ENCODE measurements around the gene RFXANK. TPM values are rescaled to one million over a fixed set of nuclear protein-coding genes. Genes with fewer than 3 reads are reported as not detected.
A peak's percentile ranks its signal among the peaks of the same experiment; 100 is the strongest.

The RFXANK gene
- total and polyA plus RNA-seq, 9 of the 15 experiments (the other 6 are each of a cell fraction or from before 2014, with no cell fraction given): 68.6 to 181 (median 150) TPM

DNA sequence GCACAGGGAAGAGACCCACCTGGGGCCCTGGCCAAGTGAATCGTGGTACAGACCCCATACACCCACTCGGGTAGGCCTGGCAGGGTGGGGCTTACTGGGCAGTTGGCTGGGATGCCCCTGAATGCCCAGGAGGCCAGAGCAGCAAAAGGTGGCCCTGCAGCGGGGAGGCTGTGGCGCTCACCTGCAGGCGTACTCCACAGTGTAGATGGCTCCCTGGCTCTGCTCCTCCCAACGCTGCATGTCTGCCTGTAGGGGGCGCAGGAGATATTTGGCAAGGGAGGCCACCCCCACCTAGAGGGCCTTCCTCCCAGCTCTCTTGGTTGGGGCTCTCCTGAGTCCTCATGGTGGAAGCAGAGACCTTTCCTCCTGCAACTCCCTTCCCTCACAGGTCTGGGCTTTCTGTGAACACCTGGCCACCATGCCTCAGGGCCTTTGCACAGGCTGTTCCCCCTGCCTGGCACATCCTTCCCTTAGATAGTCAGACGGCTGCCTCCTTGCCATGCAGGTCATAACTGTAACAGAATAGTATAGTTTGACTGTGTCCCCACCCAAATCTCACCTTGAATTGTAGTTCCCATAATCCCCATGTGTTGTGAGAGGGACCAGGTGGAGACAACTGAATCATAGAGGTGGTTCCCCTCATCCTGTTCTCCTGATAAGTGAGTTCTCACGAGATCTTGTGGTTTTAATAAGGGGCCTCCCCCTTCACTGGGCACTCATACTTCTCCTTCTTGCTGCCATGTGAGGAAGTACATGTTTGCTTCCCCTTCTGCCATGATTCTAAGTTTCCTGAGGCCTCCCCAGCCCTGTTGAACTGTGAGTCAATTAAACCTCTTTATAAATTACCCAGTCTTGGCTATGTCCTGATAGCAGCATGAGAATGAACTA is 6.0 kb upstream of the RFXANK start:
- Histone ChIP-seq H3K9ac (ENCODE audit: insufficient read depth in 1 of 2, low read depth in 2 of 2, low read length in 2 of 2) (peak overlapping the region in 1 of 2 experiments; percentile 58; a peak in 1 of 4 replicates), H3K9me3 (replicated peaks; ENCODE audit: control insufficient read depth, insufficient read depth, low read depth, low read length) (no peaks in the 10 kb centered on the region; the same call in 1 of the 2 replicates), H3K9me1 (ENCODE audit: control insufficient read depth, insufficient read depth, low read length) (no peaks in the 10 kb centered on the region), H3K4me2 (ENCODE audit: insufficient read depth, low read length) (no peak overlapping the region), H3K36me3 (ENCODE audit: control insufficient read depth, insufficient read depth, low read length) (peaks cover 39% of the 10 kb centered on the region; the same call in 1 of the 3 replicates), H4K20me1 (replicated peaks; ENCODE audit: control insufficient read depth, insufficient read depth, low read length) (no peaks in the 10 kb centered on the region), H3K4me3 (no peak overlapping the region), H3K27me3 (ENCODE audit: control insufficient read depth in 2 of 2, insufficient read depth in 2 of 2, low read length in 2 of 2) (no peaks in the 10 kb centered on the region), H2AFZ (ENCODE audit: low read depth, low read length) (no peak overlapping the region), H3K27ac (ENCODE audit: extremely low read depth, low read depth, low read length) (peak overlapping the region; percentile 45; the same call in 1 of the 3 replicates), H3K4me1 (replicated peaks in 1 of 2; ENCODE audit: control insufficient read depth in 2 of 2, insufficient read depth in 2 of 2, low read length in 2 of 2) (peaks cover 2 to 15% of the 10 kb centered on the region in 2 experiments; a peak in 3 of 5 replicates), H3K79me2 (ENCODE audit: control insufficient read depth, insufficient read depth, low read length) (peaks cover 13% of the 10 kb centered on the region)
- FAIRE-seq (peak; percentile 85), DNase-seq (ENCODE audit: extremely low read depth in 1 of 4, low spot score in 3 of 4) (peak; percentile 69 to 86 (median 76)), ATAC-seq (peak; percentile 100)
- intact Hi-C loops (cut with micrococcal nuclease) (loop anchor here (5.0 kb wide), 2 partner anchors 156 to 176 kb away; no protein-coding TSS in a partner anchor), in situ Hi-C loops (cut with MboI) (no loop called here)
- CTCF ChIA-PET (ENCODE audit: low intra/inter-chr PET ratio): interaction anchor here (1.2 to 1.8 kb wide), 2 partner anchors 39 to 304 kb away, joined by 3 to 4 read pairs; no protein-coding TSS in a partner anchor
- POLR2A ChIA-PET: interaction anchor here (0.6 to 1.0 kb wide), 3 partner anchors 11 to 331 kb away, joined by 3 to 4 read pairs (median 3); no protein-coding TSS in a partner anchor
- WGBS (ENCODE audit: insufficient coverage, low coverage, missing lambda C conversion rate): 59% methylated on average over 8 of the region's 9 CpGs
- no TSS peak for BruUV-seq (replicated peaks)
- TF ChIP-seq, protein P1, sequence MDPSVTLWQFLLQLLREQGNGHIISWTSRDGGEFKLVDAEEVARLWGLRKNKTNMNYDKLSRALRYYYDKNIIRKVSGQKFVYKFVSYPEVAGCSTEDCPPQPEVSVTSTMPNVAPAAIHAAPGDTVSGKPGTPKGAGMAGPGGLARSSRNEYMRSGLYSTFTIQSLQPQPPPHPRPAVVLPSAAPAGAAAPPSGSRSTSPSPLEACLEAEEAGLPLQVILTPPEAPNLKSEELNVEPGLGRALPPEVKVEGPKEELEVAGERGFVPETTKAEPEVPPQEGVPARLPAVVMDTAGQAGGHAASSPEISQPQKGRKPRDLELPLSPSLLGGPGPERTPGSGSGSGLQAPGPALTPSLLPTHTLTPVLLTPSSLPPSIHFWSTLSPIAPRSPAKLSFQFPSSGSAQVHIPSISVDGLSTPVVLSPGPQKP (CRISPR knock-in tag; IDR thresholded peaks at IDR 0.05): no peak
- TF ChIP-seq TAF9B (IDR thresholded peaks at IDR 0.05; ENCODE audit: partially characterized antibody) (no peak), CREBBP (IDR thresholded peaks at IDR 0.05; ENCODE audit: low read depth, low read length) (no peak), RBM25 (IDR thresholded peaks at IDR 0.05; ENCODE audit: low read depth, low read length, severe bottlenecking) (peak; percentile 70), SMC3 (conservative IDR thresholded peaks at IDR 0.05; ENCODE audit: insufficient read depth, low read depth, low read length) (peak; percentile 49), NFXL1 (CRISPR knock-in tag; IDR thresholded peaks at IDR 0.05) (no peak), MAZ (CRISPR knock-in tag; conservative IDR thresholded peaks at IDR 0.05 in 1 of 2, IDR thresholded peaks at IDR 0.05 in 1 of 2) (peak; percentile 43 to 86; a peak in 2 of 4 replicates), HIVEP1 (CRISPR knock-in tag; IDR thresholded peaks at IDR 0.05) (no peak), STAG1 (CRISPR knock-in tag; IDR thresholded peaks at IDR 0.05; ENCODE audit: borderline replicate concordance) (peak; percentile 31; the same call in 1 of the 2 replicates), ZKSCAN3 (CRISPR knock-in tag; IDR thresholded peaks at IDR 0.05) (no peak)
- TF ChIP-seq, protein P2, sequence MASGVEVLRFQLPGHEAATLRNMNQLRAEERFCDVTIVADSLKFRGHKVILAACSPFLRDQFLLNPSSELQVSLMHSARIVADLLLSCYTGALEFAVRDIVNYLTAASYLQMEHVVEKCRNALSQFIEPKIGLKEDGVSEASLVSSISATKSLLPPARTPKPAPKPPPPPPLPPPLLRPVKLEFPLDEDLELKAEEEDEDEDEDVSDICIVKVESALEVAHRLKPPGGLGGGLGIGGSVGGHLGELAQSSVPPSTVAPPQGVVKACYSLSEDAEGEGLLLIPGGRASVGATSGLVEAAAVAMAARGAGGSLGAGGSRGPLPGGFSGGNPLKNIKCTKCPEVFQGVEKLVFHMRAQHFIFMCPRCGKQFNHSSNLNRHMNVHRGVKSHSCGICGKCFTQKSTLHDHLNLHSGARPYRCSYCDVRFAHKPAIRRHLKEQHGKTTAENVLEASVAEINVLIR (CRISPR knock-in tag; IDR thresholded peaks at IDR 0.05): no peak
- TF ChIP-seq, protein P3, sequence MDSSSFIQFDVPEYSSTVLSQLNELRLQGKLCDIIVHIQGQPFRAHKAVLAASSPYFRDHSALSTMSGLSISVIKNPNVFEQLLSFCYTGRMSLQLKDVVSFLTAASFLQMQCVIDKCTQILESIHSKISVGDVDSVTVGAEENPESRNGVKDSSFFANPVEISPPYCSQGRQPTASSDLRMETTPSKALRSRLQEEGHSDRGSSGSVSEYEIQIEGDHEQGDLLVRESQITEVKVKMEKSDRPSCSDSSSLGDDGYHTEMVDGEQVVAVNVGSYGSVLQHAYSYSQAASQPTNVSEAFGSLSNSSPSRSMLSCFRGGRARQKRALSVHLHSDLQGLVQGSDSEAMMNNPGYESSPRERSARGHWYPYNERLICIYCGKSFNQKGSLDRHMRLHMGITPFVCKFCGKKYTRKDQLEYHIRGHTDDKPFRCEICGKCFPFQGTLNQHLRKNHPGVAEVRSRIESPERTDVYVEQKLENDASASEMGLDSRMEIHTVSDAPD (CRISPR knock-in tag; IDR thresholded peaks at IDR 0.05): no peak

Measured in K562 (cell line).